GM19463 (cell line): ENCODE data around the gene PAPLN.

Source experiments
- ATAC-seq: cut with Tn5 transposase; IDR thresholded peaks from one replicate; pipeline ENCODE4 v1.9.1; 2021; ENCODE audit warnings: mild to moderate bottlenecking, moderate library complexity; ENCODE audit not compliant: unreplicated experiment

PAPLN gene

GRCh38 chr14:73260574-73260973 lies 23.3 kb downstream of the PAPLN start:
- ATAC-seq = no peak

GRCh38 chr14:73261075-73261474 lies 23.8 kb downstream of the PAPLN start:
- ATAC-seq = no peak

- no peak for ATAC-seq
Measured at GRCh38 chr14:73261520-73262426, 24.5 kb downstream of the PAPLN start.

GRCh38 chr14:73262427-73263183 lies 25.3 kb downstream of the PAPLN start:
- ATAC-seq = no peak

GRCh38 chr14:73263606-73264005 lies 26.3 kb downstream of the PAPLN start:
- ATAC-seq = no peak

- no peak for ATAC-seq
Measured at GRCh38 chr14:73264080-73264884, 27.0 kb downstream of the PAPLN start.

GRCh38 chr14:73264885-73265720 lies 27.8 kb downstream of the PAPLN start:
- ATAC-seq = no peak

GRCh38 chr14:73265721-73266046 lies 28.4 kb downstream of the PAPLN start:
- no peak for ATAC-seq

- no peak for ATAC-seq
Measured at GRCh38 chr14:73266317-73266716, 29.0 kb downstream of the PAPLN start.

- no peak for ATAC-seq
Measured at GRCh38 chr14:73267474-73267873, 30.2 kb downstream of the PAPLN start.

- peak; percentile 76 for ATAC-seq
Measured at GRCh38 chr14:73269729-73270531, 32.6 kb downstream of the PAPLN start.

GRCh38 chr14:73272393-73272792 lies 35.1 kb downstream of the PAPLN start:
- no peak for ATAC-seq

GRCh38 chr14:73273799-73274198 lies 36.5 kb downstream of the PAPLN start:
- no peak for ATAC-seq

GRCh38 chr14:73276836-73277235 lies 39.5 kb downstream of the PAPLN start:
- no peak for ATAC-seq

GRCh38 chr14:73277376-73277775 lies 40.1 kb downstream of the PAPLN start:
- no peak for ATAC-seq

GRCh38 chr14:73280903-73281302 lies 43.6 kb downstream of the PAPLN start:
- ATAC-seq = no peak

GRCh38 chr14:73283608-73284379 lies 46.5 kb downstream of the PAPLN start:
- ATAC-seq = no peak

GRCh38 chr14:73285979-73286378 lies 48.7 kb downstream of the PAPLN start:
- no peak for ATAC-seq

GRCh38 chr14:73286598-73286997 lies 49.3 kb downstream of the PAPLN start:
- no peak for ATAC-seq
